ENCODE measurements around the gene MR1.
A peak's percentile ranks its signal among the peaks of the same experiment; 100 is the strongest.

The MR1 gene

GRCh38 chr1:181033799-181034451 is at the start of gene MR1:
MR1 (plus strand) TSS chr1:181033983; CDS start chr1:181034008, 25 bp downstream.
- DNase-seq: peak; percentile 91

GRCh38 chr1:180988253-180988752 is 45.5 kb upstream of the MR1 start:
- no peak for DNase-seq

- DNase-seq: no peak
Observed at GRCh38 chr1:180994262-180994661, 39.5 kb upstream of the MR1 start.

GRCh38 chr1:180997843-180998504 is 35.8 kb upstream of the MR1 start:
- no peak for DNase-seq

GRCh38 chr1:181001091-181001780 is 32.5 kb upstream of the MR1 start:
- DNase-seq: no peak

GRCh38 chr1:181002582-181003172 is 31.1 kb upstream of the MR1 start:
- no peak for DNase-seq

- DNase-seq: no peak
Observed at GRCh38 chr1:181010789-181011188, 23.0 kb upstream of the MR1 start.

GRCh38 chr1:181011301-181012202 is 22.2 kb upstream of the MR1 start:
- no peak for DNase-seq

GRCh38 chr1:181012203-181012745 is 21.5 kb upstream of the MR1 start:
- DNase-seq: no peak

GRCh38 chr1:181013144-181013543 is 20.6 kb upstream of the MR1 start:
- DNase-seq: no peak

GRCh38 chr1:181014477-181015250 is 19.1 kb upstream of the MR1 start:
- DNase-seq: no peak

GRCh38 chr1:181015251-181015615 is 18.6 kb upstream of the MR1 start:
- DNase-seq: no peak

GRCh38 chr1:181016563-181016962 is 17.2 kb upstream of the MR1 start:
- no peak for DNase-seq

- DNase-seq: no peak
Observed at GRCh38 chr1:181018901-181019681, 14.7 kb upstream of the MR1 start.

- no peak for DNase-seq
Observed at GRCh38 chr1:181021159-181021558, 12.6 kb upstream of the MR1 start.

GRCh38 chr1:181021811-181022434 is 11.9 kb upstream of the MR1 start:
- peak; percentile 59 for DNase-seq

GRCh38 chr1:181023265-181024057 is 10.3 kb upstream of the MR1 start:
- DNase-seq: no peak

- no peak for DNase-seq
Observed at GRCh38 chr1:181028196-181028595, 5.6 kb upstream of the MR1 start.

GRCh38 chr1:181028615-181029014 is 5.2 kb upstream of the MR1 start:
- no peak for DNase-seq
